Sciatic nerve (tissue), 2 donors: ENCODE measurements around the gene HAP1. TPM values are rescaled to one million over a fixed set of nuclear protein-coding genes. Genes with fewer than 3 reads are reported as not detected.

Experiments used
- ATAC-seq: fragments of 200-7000 bp; cut with Tn5 transposase; one replicate; pipeline ENCODE4 v1.9.1; 2020; ENCODE audit warnings: mild to moderate bottlenecking, moderate library complexity
- DNase-seq: peaks from one replicate; pipeline ENCODE4 v3.0.0-alpha.2; 2020; ENCODE audit warnings: low spot score
- intact Hi-C: fragments of 100-400 bp; cut with DNase I; formaldehyde crosslinking; loops from one replicate; pipeline ENCODE4 v1.14.2; 2022
- total RNA-seq: library from RNA; stranded (reverse); fragmentation: NEBNext Ultra II Directional; extraction: Animal tissue kit (Norgen Biotek cat#: 25700); gene quantifications from one replicate; pipeline ENCODE4 v1.2.1, GENCODE V29; 2021
- donor health status: DM: no; HTN: no; CAD: no.
- donor health status: DM: no; HTN: no; CAD: no.

Gene HAP1
- total RNA-seq, 1 donor from 2014 or later: 0.09 TPM

- no peak for DNase-seq
- ATAC-seq: no peak
- intact Hi-C loops: no loop called here
Observed at GRCh38 chr17:41767324-41768042, 33.0 kb upstream of the HAP1 start.

GRCh38 chr17:41766135-41766534, 31.7 kb upstream of the HAP1 start:
- DNase-seq (no peak), ATAC-seq (no peak)
- intact Hi-C loops: no loop called here

GRCh38 chr17:41763327-41763726, 28.9 kb upstream of the HAP1 start:
- intact Hi-C loops: no loop called here
- ATAC-seq (no peak), DNase-seq (no peak)

- ATAC-seq (no peak), DNase-seq (no peak)
- intact Hi-C loops: no loop called here
Observed at GRCh38 chr17:41762841-41763240, 28.4 kb upstream of the HAP1 start.

- intact Hi-C loops: no loop called here
- ATAC-seq: no peak
- no peak for DNase-seq
Observed at GRCh38 chr17:41762391-41762790, 27.9 kb upstream of the HAP1 start.

- intact Hi-C loops: no loop called here
- no peak for DNase-seq
- ATAC-seq: no peak
Observed at GRCh38 chr17:41760878-41761277, 26.4 kb upstream of the HAP1 start.

GRCh38 chr17:41758601-41759000, 24.2 kb upstream of the HAP1 start:
- ATAC-seq (no peak), DNase-seq (no peak)
- intact Hi-C loops: no loop called here

GRCh38 chr17:41754066-41754465, 19.6 kb upstream of the HAP1 start:
- DNase-seq (no peak), ATAC-seq (peak; percentile 19)
- intact Hi-C loops: no loop called here

GRCh38 chr17:41751288-41751687, 16.8 kb upstream of the HAP1 start:
- ATAC-seq: no peak
- no peak for DNase-seq
- intact Hi-C loops: no loop called here

- ATAC-seq: no peak
- intact Hi-C loops: no loop called here
- no peak for DNase-seq
Observed at GRCh38 chr17:41750862-41751261, 16.4 kb upstream of the HAP1 start.

GRCh38 chr17:41748275-41748674, 13.8 kb upstream of the HAP1 start:
- DNase-seq (no peak), ATAC-seq (no peak)
- intact Hi-C loops: no loop called here

GRCh38 chr17:41741709-41742108, 7.3 kb upstream of the HAP1 start:
- ATAC-seq: no peak
- DNase-seq: no peak
- intact Hi-C loops: no loop called here

GRCh38 chr17:41740506-41740905, 6.1 kb upstream of the HAP1 start:
- DNase-seq (no peak), ATAC-seq (no peak)
- intact Hi-C loops: no loop called here

- intact Hi-C loops: no loop called here
- no peak for DNase-seq
- ATAC-seq: no peak
Observed at GRCh38 chr17:41739661-41740352, 5.4 kb upstream of the HAP1 start.

GRCh38 chr17:41738801-41739112, 4.3 kb upstream of the HAP1 start:
- no peak for ATAC-seq
- DNase-seq: no peak
- intact Hi-C loops: no loop called here

GRCh38 chr17:41738077-41738800, 3.8 kb upstream of the HAP1 start:
- ATAC-seq (peak; percentile 92), DNase-seq (peak; percentile 89)
- intact Hi-C loops: no loop called here

GRCh38 chr17:41737680-41738023, 3.2 kb upstream of the HAP1 start:
- no peak for DNase-seq
- ATAC-seq: peak; percentile 4
- intact Hi-C loops: loop anchor here (2.0 kb wide), 1 partner anchor 63 kb away; no protein-coding TSS in a partner anchor

GRCh38 chr17:41736983-41737679, 2.7 kb upstream of the HAP1 start:
- intact Hi-C loops: loop anchor here (2.0 kb wide), 1 partner anchor 64 kb away; no protein-coding TSS in a partner anchor
- no peak for DNase-seq
- no peak for ATAC-seq

- ATAC-seq: no peak
Observed at GRCh38 chr17:41735744-41736143, 1.3 kb upstream of the HAP1 start.

GRCh38 chr17:41734949-41735313, 488 bp upstream of the HAP1 start:
- intact Hi-C loops: no loop called here
- no peak for ATAC-seq
- DNase-seq: no peak

More at GRCh38 chr17:41735744-41736143, 1.3 kb upstream of the HAP1 start:
- intact Hi-C loops: loop anchor here (2.0 kb wide), 1 partner anchor 65 kb away; no protein-coding TSS in a partner anchor
- no peak for DNase-seq
